Stimulated activated CD4-positive, alpha-beta T cell treated with anti-CD3 and anti-CD28 coated beads, Interleukin-1b, Interleukin-23, amount 100 ng/mL, for 24 hours (primary cell): ENCODE results near the gene UGT2B28.
"Not testable (repeated sequence)": the region's sequence is repeated elsewhere in the genome, so short reads cannot be mapped to it uniquely, and the experiment has no call there.

Source experiments
- DNase-seq, 4 experiments: peaks; one replicate each; pipeline ENCODE4 v3.0.0-alpha.2; 2020; ENCODE audit warnings: low read depth in 4 of 4, low spot score in 1 of 4

UGT2B28 gene

DNA sequence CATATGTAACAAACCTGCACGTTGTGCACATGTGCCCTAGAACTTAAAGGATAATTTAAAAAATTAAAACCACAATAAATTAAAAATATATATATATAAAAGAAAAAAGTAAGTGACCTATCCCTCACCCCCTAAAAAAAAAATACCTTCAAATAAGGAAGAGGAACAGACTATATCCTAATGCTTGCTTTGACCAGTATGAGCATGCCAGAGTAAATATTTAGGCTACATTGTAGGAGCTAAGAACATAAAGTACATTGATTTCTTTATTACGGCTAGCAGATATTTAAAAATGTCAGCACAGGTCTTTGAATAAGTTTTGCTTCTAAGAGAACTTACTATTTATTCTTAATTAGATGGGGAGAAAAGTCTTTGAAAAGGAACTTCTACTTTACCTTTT is 62.8 kb downstream of the UGT2B28 start:
- not testable (repeated sequence) for DNase-seq

DNA sequence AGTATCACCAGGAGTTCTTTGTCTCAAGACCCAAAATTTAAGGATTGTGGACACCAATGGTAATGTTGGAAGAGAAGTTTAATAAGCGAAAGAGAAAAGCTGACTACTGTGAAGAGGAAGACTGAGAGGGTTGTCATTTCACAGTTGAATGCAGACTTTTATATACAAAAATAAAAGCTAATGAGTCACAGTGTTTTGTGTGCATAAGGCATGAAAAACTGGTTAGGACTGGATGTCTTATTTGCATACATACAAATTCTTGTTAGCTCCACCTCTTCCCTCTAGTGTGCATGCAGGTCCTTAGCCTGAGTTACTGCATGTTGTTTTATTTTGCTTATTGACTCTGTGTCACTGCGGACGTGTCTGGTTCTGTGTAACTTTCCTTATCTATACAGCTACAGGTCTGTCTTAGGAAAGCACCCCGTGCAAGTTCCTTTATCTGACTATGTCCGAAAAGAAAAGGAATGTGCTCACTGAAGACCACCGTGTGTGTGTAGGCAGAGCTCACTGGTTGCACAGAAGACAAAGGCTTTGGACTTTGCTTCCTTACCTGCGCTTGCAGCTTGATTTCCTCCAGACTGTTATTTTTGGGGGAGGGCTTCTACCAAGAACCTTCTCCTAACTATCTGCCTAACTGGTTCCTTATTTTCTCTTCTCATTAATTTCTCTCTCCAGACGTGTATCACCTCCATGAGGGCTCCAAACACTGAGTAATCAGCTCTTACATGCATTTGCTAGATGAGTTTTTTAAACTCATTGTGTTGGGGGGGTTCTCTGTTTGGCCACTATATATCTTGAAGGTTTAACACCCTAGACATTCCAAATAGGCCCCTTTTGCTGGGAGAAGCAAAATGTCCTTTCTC is 63.5 kb downstream of the UGT2B28 start:
- not testable (repeated sequence) for DNase-seq
